ENCODE measurements around the gene FLYWCH1. TPM values are rescaled to one million over a fixed set of nuclear protein-coding genes. Genes with fewer than 3 reads are reported as not detected.
A peak's percentile ranks its signal among the peaks of the same experiment; 100 is the strongest.

Gene FLYWCH1
- total and polyA plus RNA-seq, 7 experiments from 2014 or later = 12.4 to 149 (median 72.3) TPM

- no peaks in the 10 kb centered on the region for H3K9me3 ChIP-seq (ENCODE audit: control insufficient read depth in 2 of 3, low read length in 3 of 3)
These were observed 14.6 kb upstream of the FLYWCH1 start for GRCh38 chr16:2897110-2897509.

GRCh38 chr16:2898831-2899563 lies 12.7 kb upstream of the FLYWCH1 start:
- DNase-seq = no peak
- Mint-ChIP-seq H3K4me1 (peaks cover under 1 to 8% (median 3%) of the 10 kb centered on the region in 7 donors), H3K9me3 (no peaks in the 10 kb centered on the region), H3K27ac (no peak overlapping the region), H3K4me3 (no peak overlapping the region), H3K27me3 (no peaks in the 10 kb centered on the region), H3K36me3 (no peaks in the 10 kb centered on the region)
- ATAC-seq = no peak
- intact Hi-C loops (cut with micrococcal nuclease) = no loop called here
- Histone ChIP-seq H3K27ac (ENCODE audit: low read depth, low read length) (no peak overlapping the region), H3K4me1 (ENCODE audit: control insufficient read depth in 2 of 2, insufficient read depth in 2 of 2, low read length in 2 of 2) (peaks cover 0 to 4% of the 10 kb centered on the region in 2 donors), H3K4me3 (ENCODE audit: low read length) (no peak overlapping the region), H3K36me3 (ENCODE audit: control insufficient read depth in 2 of 3, insufficient read depth in 3 of 3, low read length in 3 of 3) (peaks cover 0 to 36% (median 0%) of the 10 kb centered on the region in 3 experiments), H3K27me3 (ENCODE audit: control insufficient read depth in 2 of 2, insufficient read depth in 2 of 2, low read length in 2 of 2) (no peaks in the 10 kb centered on the region), H3K9me3 (ENCODE audit: control insufficient read depth in 2 of 3, low read length in 3 of 3) (no peaks in the 10 kb centered on the region)
- ChIA-PET POLR2A (no interaction called here), CTCF (interaction anchor here (0.8 kb wide), 1 partner anchor 31 kb away, joined by 3 read pairs; no protein-coding TSS in a partner anchor)

More at GRCh38 chr16:2897110-2897509, 14.6 kb upstream of the FLYWCH1 start:
- Histone ChIP-seq H3K36me3 (ENCODE audit: control insufficient read depth in 2 of 3, insufficient read depth in 3 of 3, low read length in 3 of 3) (peaks cover 0 to 36% (median 0%) of the 10 kb centered on the region in 3 experiments), H3K27me3 (ENCODE audit: control insufficient read depth in 2 of 2, insufficient read depth in 2 of 2, low read length in 2 of 2) (no peaks in the 10 kb centered on the region), H3K4me3 (ENCODE audit: low read length) (no peak overlapping the region), H3K27ac (ENCODE audit: low read depth, low read length) (no peak overlapping the region), H3K4me1 (ENCODE audit: control insufficient read depth in 2 of 2, insufficient read depth in 2 of 2, low read length in 2 of 2) (no peaks in the 10 kb centered on the region)
- Mint-ChIP-seq H3K27ac (no peak overlapping the region), H3K36me3 (no peaks in the 10 kb centered on the region), H3K4me1 (no peaks in the 10 kb centered on the region), H3K27me3 (no peaks in the 10 kb centered on the region), H3K9me3 (no peaks in the 10 kb centered on the region), H3K4me3 (no peak overlapping the region)
- no peak for ATAC-seq
- DNase-seq = no peak
- ChIA-PET POLR2A (no interaction called here), CTCF (no interaction called here)
- intact Hi-C loops (cut with micrococcal nuclease) = no loop called here

DNA sequence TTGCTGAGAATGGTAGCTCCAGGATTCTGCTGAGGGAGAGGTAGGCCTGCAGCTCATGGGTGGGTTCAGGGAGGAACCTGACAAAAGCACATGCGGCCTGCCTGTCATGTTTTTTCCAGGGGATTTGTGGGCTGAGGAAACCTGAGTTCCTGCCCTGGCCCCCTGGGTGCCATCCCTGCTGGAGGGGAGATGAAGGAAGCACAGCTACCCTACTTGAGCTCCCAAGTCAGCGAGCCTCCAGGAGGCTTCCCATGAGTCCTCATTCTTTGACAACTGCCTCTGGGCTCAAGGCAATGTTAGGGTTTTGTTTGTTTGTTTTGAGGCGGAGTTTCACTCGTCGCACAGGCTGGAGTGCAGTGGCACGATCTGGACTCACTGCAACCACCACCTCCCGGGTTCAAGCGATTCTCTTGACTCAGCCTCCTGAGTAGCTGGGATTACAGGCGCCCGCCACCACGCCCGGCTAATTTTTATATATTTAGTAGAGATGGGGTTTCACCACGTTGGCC lies 12.1 kb upstream of the FLYWCH1 start:
- Mint-ChIP-seq H3K4me1 (peaks cover 4 to 12% (median 6%) of the 10 kb centered on the region in 7 donors), H3K27ac (no peak overlapping the region), H3K36me3 (no peaks in the 10 kb centered on the region), H3K27me3 (no peaks in the 10 kb centered on the region), H3K9me3 (peaks cover 0 to 1% (median 0%) of the 10 kb centered on the region in 11 donors), H3K4me3 (no peak overlapping the region)
- Histone ChIP-seq H3K4me1 (ENCODE audit: control insufficient read depth in 2 of 2, insufficient read depth in 2 of 2, low read length in 2 of 2) (peaks cover 0 to 4% of the 10 kb centered on the region in 2 donors), H3K4me3 (ENCODE audit: low read length) (no peak overlapping the region), H3K36me3 (ENCODE audit: control insufficient read depth in 2 of 3, insufficient read depth in 3 of 3, low read length in 3 of 3) (peaks cover 0 to 36% (median 0%) of the 10 kb centered on the region in 3 experiments), H3K27me3 (ENCODE audit: control insufficient read depth in 2 of 2, insufficient read depth in 2 of 2, low read length in 2 of 2) (no peaks in the 10 kb centered on the region), H3K27ac (ENCODE audit: low read depth, low read length) (no peak overlapping the region), H3K9me3 (ENCODE audit: control insufficient read depth in 2 of 3, low read length in 3 of 3) (no peaks in the 10 kb centered on the region)
- CTCF ChIA-PET = interaction anchor here (0.8 kb wide), 1 partner anchor 32 kb away, joined by 3 read pairs; no protein-coding TSS in a partner anchor
- POLR2A ChIA-PET = no interaction called here
- intact Hi-C loops (cut with micrococcal nuclease) = loop anchor here in 1 of 2 donors (10.0 kb wide), 1 partner anchor 365 kb away; the partner anchor contains the start of genes CEMP1 and PDPK1
- DNase-seq (no peak), ATAC-seq (no peak)

- no peaks in the 10 kb centered on the region for H3K36me3 Mint-ChIP-seq
- POLR2A ChIA-PET = no interaction called here
- H3K4me1 ChIP-seq (ENCODE audit: control insufficient read depth in 2 of 2, insufficient read depth in 2 of 2, low read length in 2 of 2) = peaks cover 0 to 4% of the 10 kb centered on the region in 2 donors
- peaks cover 0 to 34% (median 0%) of the 10 kb centered on the region in 3 experiments for H3K36me3 ChIP-seq (ENCODE audit: control insufficient read depth in 2 of 3, insufficient read depth in 3 of 3, low read length in 3 of 3)
- peaks cover 5 to 13% (median 7%) of the 10 kb centered on the region in 7 donors for H3K4me1 Mint-ChIP-seq
- intact Hi-C loops (cut with micrococcal nuclease) = loop anchor here in 1 of 2 donors (10.0 kb wide), 1 partner anchor 366 kb away; the partner anchor contains the start of genes CEMP1 and PDPK1
- DNase-seq (no peak), ATAC-seq (no peak)
- CTCF ChIA-PET = interaction anchor here (1.1 kb wide), 1 partner anchor 13 kb away, joined by 5 read pairs; no protein-coding TSS in a partner anchor
- no peaks in the 10 kb centered on the region for H3K27me3 Mint-ChIP-seq
- no peak overlapping the region for H3K27ac ChIP-seq (ENCODE audit: low read depth, low read length)
- H3K4me3 ChIP-seq (ENCODE audit: low read length) = no peak overlapping the region
- no peak overlapping the region for H3K27ac Mint-ChIP-seq
- H3K4me3 Mint-ChIP-seq = no peak overlapping the region
- H3K27me3 ChIP-seq (ENCODE audit: control insufficient read depth in 2 of 2, insufficient read depth in 2 of 2, low read length in 2 of 2) = no peaks in the 10 kb centered on the region
- peaks cover 0 to 4% (median 0%) of the 10 kb centered on the region in 11 donors for H3K9me3 Mint-ChIP-seq
- H3K9me3 ChIP-seq (ENCODE audit: control insufficient read depth in 2 of 3, low read length in 3 of 3) = no peaks in the 10 kb centered on the region
These were observed 11.1 kb upstream of the FLYWCH1 start for GRCh38 chr16:2900526-2901075.

- H3K36me3 Mint-ChIP-seq = no peaks in the 10 kb centered on the region
- ChIA-PET POLR2A (interaction anchor here (0.7 to 1.3 kb wide), 2 partner anchors 9 to 20 kb away, joined by 3 to 5 read pairs; partner anchors contain the start of genes FLYWCH1 and FLYWCH2), CTCF (interaction anchor here (0.7 to 2.3 kb wide), 7 partner anchors 11 to 1194 kb away, joined by 3 to 16 read pairs (median 4); no protein-coding TSS in a partner anchor)
- H3K27ac Mint-ChIP-seq = peak overlapping the region in 1 of 9 donors; percentile 46
- Histone ChIP-seq H3K27me3 (ENCODE audit: control insufficient read depth in 2 of 2, insufficient read depth in 2 of 2, low read length in 2 of 2) (no peaks in the 10 kb centered on the region), H3K4me3 (ENCODE audit: low read length) (no peak overlapping the region), H3K9me3 (ENCODE audit: control insufficient read depth in 2 of 3, low read length in 3 of 3) (no peaks in the 10 kb centered on the region), H3K4me1 (ENCODE audit: control insufficient read depth in 2 of 2, insufficient read depth in 2 of 2, low read length in 2 of 2) (peaks cover 7 to 12% of the 10 kb centered on the region in 2 donors), H3K27ac (ENCODE audit: low read depth, low read length) (no peak overlapping the region), H3K36me3 (ENCODE audit: control insufficient read depth in 2 of 3, insufficient read depth in 3 of 3, low read length in 3 of 3) (peaks cover 0 to 15% (median 0%) of the 10 kb centered on the region in 3 experiments)
- no peak for ATAC-seq
- no peaks in the 10 kb centered on the region for H3K27me3 Mint-ChIP-seq
- peaks cover 12 to 33% (median 26%) of the 10 kb centered on the region in 7 donors for H3K4me1 Mint-ChIP-seq
- intact Hi-C loops (cut with micrococcal nuclease) = loop anchor here in 1 of 2 donors (10.0 kb wide), 1 partner anchor 368 kb away; the partner anchor contains the start of genes CEMP1 and PDPK1
- peaks cover 0 to 4% (median 0%) of the 10 kb centered on the region in 11 donors for H3K9me3 Mint-ChIP-seq
- DNase-seq = no peak
- no peak overlapping the region for H3K4me3 Mint-ChIP-seq
These were observed 9.2 kb upstream of the FLYWCH1 start for GRCh38 chr16:2902337-2903130.

All from naive thymus-derived CD4-positive, alpha-beta T cell (primary cell).